Spleen (tissue), 11 donors: Measurements from ENCODE around the gene JOSD1. TPM values are rescaled to one million over a fixed set of nuclear protein-coding genes. Genes with fewer than 3 reads are reported as not detected.

Source experiments
- DNase-seq: peaks from one replicate; pipeline ENCODE4 v3.0.0-alpha.2; 2020
- H3K27ac ChIP-seq, 8 donors: fragments of 200-600 bp; sonication (generic) in 7 of 8; 1 replicate in 4 of 8; 2 replicates in 4 of 8; pipeline versions ENCODE4 v1.5.0 to v1.8.0; 2016 to 2021; ENCODE audit warnings: inconsistent platforms in 4 of 8, mild to moderate bottlenecking in 4 of 8, moderate library complexity in 1 of 8
- H3K27me3 ChIP-seq, 7 donors: fragments of 200-600 bp; sonication (generic) in 6 of 7; replicated peaks in 1 of 7; 1 replicate in 4 of 7; 2 replicates in 3 of 7; pipeline versions ENCODE4 v1.5.0 to v1.8.0; 2016 to 2021; ENCODE audit warnings: inconsistent platforms in 3 of 7, mild to moderate bottlenecking in 1 of 7
- H3K36me3 ChIP-seq, 6 donors: fragments of 200-600 bp; sonication (generic) in 5 of 6; 1 replicate in 4 of 6; 2 replicates in 2 of 6; pipeline versions ENCODE4 v1.5.0 to v1.8.0; 2016 to 2021; ENCODE audit warnings: inconsistent platforms in 2 of 6
- H3K4me1 ChIP-seq, 6 donors: fragments of 200-600 bp; sonication (generic) in 5 of 6; 1 replicate in 3 of 6; 2 replicates in 3 of 6; pipeline versions ENCODE4 v1.5.0 to v1.8.0; 2016 to 2021; ENCODE audit warnings: inconsistent platforms in 3 of 6
- H3K4me3 ChIP-seq, 8 donors: fragments of 200-600 bp; sonication (generic) in 7 of 8; 1 replicate in 4 of 8; 2 replicates in 4 of 8; pipeline versions ENCODE4 v1.5.0 to v1.8.0; 2016 to 2021; ENCODE audit warnings: inconsistent platforms in 4 of 8, mild to moderate bottlenecking in 4 of 8, moderate library complexity in 2 of 8
- H3K9me3 ChIP-seq, 8 donors: fragments of 200-600 bp; sonication (generic) in 7 of 8; 1 replicate in 4 of 8; 2 replicates in 4 of 8; pipeline versions ENCODE4 v1.5.0 to v1.8.0; 2016 to 2021; ENCODE audit warnings: inconsistent platforms in 4 of 8
- POLR2A ChIP-seq, 3 donors: fragments of 450-650 bp; IDR thresholded peaks; one replicate each; pipeline ENCODE4 v1.5.1; 2017; ENCODE audit warnings: antibody characterized with exemption in 3 of 3, mild to moderate bottlenecking in 1 of 3
- POLR2AphosphoS5 ChIP-seq, 3 donors: sonication (generic); formaldehyde crosslinking; IDR thresholded peaks; one replicate each; pipeline ENCODE4 v1.5.1; 2017; ENCODE audit warnings: antibody characterized with exemption in 3 of 3
- WGBS, 5 donors: extraction: QIAGEN DNeasy Blood & Tissue Kit in 3 of 5; methylation state at CpG; one replicate each; pipeline versions ENCODE4 v1.1.5 to v1.1.7; 2013 to 2018; 5-methylcytosine and 5-hydroxymethylcytosine counted together
- intact Hi-C: fragments of 100-400 bp; cut with DNase I; formaldehyde crosslinking; loops from one replicate; pipeline ENCODE4 v1.15.0; 2023; ENCODE audit warnings: low total_unique reads
- polyA plus RNA-seq, 3 donors: library from polyadenylated mRNA; stranded (reverse); fragments of 200-250 nt; gene quantifications; one replicate each; pipeline ENCODE4 v1.2.1, GENCODE V29; 2013
- total RNA-seq, 7 donors: library from RNA; depleted of rRNA in 3 of 7; stranded (reverse); fragments of >200 nt in 3 of 7; fragmentation: NEBNext Ultra II Directional in 4 of 7; extraction: Animal tissue kit (Norgen Biotek cat#: 25700) in 4 of 7; gene quantifications; one replicate each; pipeline versions ENCODE4 v1.1.0 to v1.2.1, GENCODE V29; 2016 to 2021
- TF ChIP-seq, protein P1 (sequence below), 11 experiments: fragments of 200-600 bp in 7 of 11; fragments of 450-650 bp in 4 of 11; sonication (generic) in 4 of 11; IDR thresholded peaks in 8 of 11; conservative IDR thresholded peaks in 3 of 11; 1 replicate in 7 of 11; 2 replicates in 4 of 11; pipeline versions ENCODE4 v1.4.0 to v1.8.0; 2016 to 2021; ENCODE audit warnings: antibody characterized with exemption in 11 of 11, inconsistent platforms in 4 of 11, mild to moderate bottlenecking in 1 of 11
- donor health status: healthy with polysubstance abuse.
- donor health status: DM: no; HTN: no; CAD: no; lungs with moderate emphysema.
- donor health status: DM: no; HTN: no; CAD: no.
- donor health status: Bipolar disorder and iron deficiency.
- donor health status: healthy.
- donor health status: DM: no; HTN: no; CAD: no.
- donor health status: DM: yes; HTN: yes; CAD: no.

The JOSD1 gene
- total and polyA plus RNA-seq, 10 donors: 10.1 to 54.2 (median 33.2) TPM

- Histone ChIP-seq H3K27me3 (no peaks in the 10 kb centered on the region), H3K4me1 (peaks cover 0 to 14% (median 3%) of the 10 kb centered on the region in 6 donors), H3K27ac (no peak overlapping the region), H3K4me3 (no peak overlapping the region), H3K36me3 (peaks cover 3 to 100% (median 92%) of the 10 kb centered on the region in 6 donors), H3K9me3 (no peaks in the 10 kb centered on the region)
- TF ChIP-seq, protein P1, sequence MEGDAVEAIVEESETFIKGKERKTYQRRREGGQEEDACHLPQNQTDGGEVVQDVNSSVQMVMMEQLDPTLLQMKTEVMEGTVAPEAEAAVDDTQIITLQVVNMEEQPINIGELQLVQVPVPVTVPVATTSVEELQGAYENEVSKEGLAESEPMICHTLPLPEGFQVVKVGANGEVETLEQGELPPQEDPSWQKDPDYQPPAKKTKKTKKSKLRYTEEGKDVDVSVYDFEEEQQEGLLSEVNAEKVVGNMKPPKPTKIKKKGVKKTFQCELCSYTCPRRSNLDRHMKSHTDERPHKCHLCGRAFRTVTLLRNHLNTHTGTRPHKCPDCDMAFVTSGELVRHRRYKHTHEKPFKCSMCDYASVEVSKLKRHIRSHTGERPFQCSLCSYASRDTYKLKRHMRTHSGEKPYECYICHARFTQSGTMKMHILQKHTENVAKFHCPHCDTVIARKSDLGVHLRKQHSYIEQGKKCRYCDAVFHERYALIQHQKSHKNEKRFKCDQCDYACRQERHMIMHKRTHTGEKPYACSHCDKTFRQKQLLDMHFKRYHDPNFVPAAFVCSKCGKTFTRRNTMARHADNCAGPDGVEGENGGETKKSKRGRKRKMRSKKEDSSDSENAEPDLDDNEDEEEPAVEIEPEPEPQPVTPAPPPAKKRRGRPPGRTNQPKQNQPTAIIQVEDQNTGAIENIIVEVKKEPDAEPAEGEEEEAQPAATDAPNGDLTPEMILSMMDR (IDR thresholded peaks at IDR 0.05 in 8 of 11, conservative IDR thresholded peaks at IDR 0.05 in 3 of 11): no peak
- no peak for TF ChIP-seq POLR2A (IDR thresholded peaks at IDR 0.05)
- no peak for TF ChIP-seq POLR2AphosphoS5 (IDR thresholded peaks at IDR 0.05)
- intact Hi-C loops: no loop called here
- DNase-seq: no peak
- 93 to 99% (median 97%) methylated on average over 7 of the region's 7 CpGs for WGBS, 5 donors
These were observed 23.4 kb upstream of the JOSD1 start for GRCh38 chr22:38724176-38724575.

GRCh38 chr22:38721551-38721950 is 20.8 kb upstream of the JOSD1 start:
- WGBS, 5 donors: 93 to 95% (median 93%) methylated on average over 7 of the region's 7 CpGs
- H3K27ac ChIP-seq: no peak overlapping the region
- intact Hi-C loops: no loop called here

GRCh38 chr22:38720350-38720749 is 19.6 kb upstream of the JOSD1 start:
- Histone ChIP-seq H3K36me3 (peaks cover 8 to 100% (median 88%) of the 10 kb centered on the region in 6 donors), H3K27ac (no peak overlapping the region), H3K9me3 (no peaks in the 10 kb centered on the region), H3K4me1 (peaks cover 7 to 39% (median 23%) of the 10 kb centered on the region in 6 donors), H3K27me3 (no peaks in the 10 kb centered on the region), H3K4me3 (no peak overlapping the region)
- 72 to 93% (median 89%) methylated on average over 3 of the region's 3 CpGs for WGBS, 5 donors
- no peak for DNase-seq
- TF ChIP-seq, protein P1 (IDR thresholded peaks at IDR 0.05 in 8 of 11, conservative IDR thresholded peaks at IDR 0.05 in 3 of 11): no peak
- TF ChIP-seq POLR2AphosphoS5 (IDR thresholded peaks at IDR 0.05): no peak
- TF ChIP-seq POLR2A (IDR thresholded peaks at IDR 0.05): no peak
- intact Hi-C loops: no loop called here

More at GRCh38 chr22:38721551-38721950, 20.8 kb upstream of the JOSD1 start:
- no peak for DNase-seq
- no peaks in the 10 kb centered on the region for H3K9me3 ChIP-seq
- no peak overlapping the region for H3K4me3 ChIP-seq
- H3K36me3 ChIP-seq: peaks cover 8 to 100% (median 91%) of the 10 kb centered on the region in 6 donors
- no peaks in the 10 kb centered on the region for H3K27me3 ChIP-seq
- TF ChIP-seq, protein P1 (IDR thresholded peaks at IDR 0.05 in 8 of 11, conservative IDR thresholded peaks at IDR 0.05 in 3 of 11): no peak
- no peak for TF ChIP-seq POLR2AphosphoS5 (IDR thresholded peaks at IDR 0.05)
- no peak for TF ChIP-seq POLR2A (IDR thresholded peaks at IDR 0.05)
- peaks cover 0 to 27% (median 16%) of the 10 kb centered on the region in 6 donors for H3K4me1 ChIP-seq

- Histone ChIP-seq H3K36me3 (peaks cover 5 to 94% (median 78%) of the 10 kb centered on the region in 6 donors), H3K9me3 (no peaks in the 10 kb centered on the region), H3K4me3 (no peak overlapping the region), H3K27me3 (no peaks in the 10 kb centered on the region), H3K4me1 (peaks cover 18 to 51% (median 34%) of the 10 kb centered on the region in 6 donors), H3K27ac (peak overlapping the region in 3 of 8 donors; percentile 39 to 80 (median 76))
- DNase-seq: no peak
- 81 to 94% (median 92%) methylated on average over 5 to 6 of the region's 6 CpGs for whole genome bisulfite sequencing, 5 donors
- TF ChIP-seq POLR2A (IDR thresholded peaks at IDR 0.05) (no peak), POLR2AphosphoS5 (IDR thresholded peaks at IDR 0.05) (no peak)
- TF ChIP-seq, protein P1 (IDR thresholded peaks at IDR 0.05 in 8 of 11, conservative IDR thresholded peaks at IDR 0.05 in 3 of 11): no peak
- intact Hi-C loops: no loop called here
These were observed 18.5 kb upstream of the JOSD1 start for GRCh38 chr22:38719196-38719595.
